Measurements from ENCODE around the gene S100A5.
A peak's percentile ranks its signal among the peaks of the same experiment; 100 is the strongest.
"Not testable (repeated sequence)": the region's sequence is repeated elsewhere in the genome, so short reads cannot be mapped to it uniquely, and the experiment has no call there.

The S100A5 gene

GRCh38 chr1:153577138-153577537 lies 36.4 kb upstream of the S100A5 start:
- Histone ChIP-seq H3K9ac (ENCODE audit: low read depth, low read length) (no peak overlapping the region), H3K27me3 (ENCODE audit: insufficient read depth, low read length) (no peaks in the 10 kb centered on the region), H3K9me3 (ENCODE audit: insufficient read depth, low read depth, low read length) (no peaks in the 10 kb centered on the region), H3K27ac (ENCODE audit: low read length) (no peak overlapping the region), H3K4me3 (ENCODE audit: low read length) (no peak overlapping the region), H3K4me1 (ENCODE audit: insufficient read depth, low read length) (peaks cover 6% of the 10 kb centered on the region; the same call in 1 of the 2 replicates), H3K36me3 (ENCODE audit: insufficient read depth, low read depth, low read length) (no peaks in the 10 kb centered on the region)

- not testable (repeated sequence) for H3K9me3 ChIP-seq (ENCODE audit: insufficient read depth, low read depth, low read length); H3K36me3 ChIP-seq (ENCODE audit: insufficient read depth, low read depth, low read length); H3K4me3 ChIP-seq (ENCODE audit: low read length); H3K4me1 ChIP-seq (ENCODE audit: insufficient read depth, low read length); H3K9ac ChIP-seq (ENCODE audit: low read depth, low read length); H3K27ac ChIP-seq (ENCODE audit: low read length); H3K27me3 ChIP-seq (ENCODE audit: insufficient read depth, low read length)
Measured at GRCh38 chr1:153575497-153575896, 34.8 kb upstream of the S100A5 start.

- not testable (repeated sequence) for H3K27me3 ChIP-seq (ENCODE audit: insufficient read depth, low read length); H3K9ac ChIP-seq (ENCODE audit: low read depth, low read length); H3K4me1 ChIP-seq (ENCODE audit: insufficient read depth, low read length); H3K4me3 ChIP-seq (ENCODE audit: low read length); H3K27ac ChIP-seq (ENCODE audit: low read length); H3K36me3 ChIP-seq (ENCODE audit: insufficient read depth, low read depth, low read length); H3K9me3 ChIP-seq (ENCODE audit: insufficient read depth, low read depth, low read length)
Measured at GRCh38 chr1:153575081-153575491, 34.4 kb upstream of the S100A5 start.

GRCh38 chr1:153573351-153573750 lies 32.6 kb upstream of the S100A5 start:
- Histone ChIP-seq H3K4me3 (ENCODE audit: low read length) (no peak overlapping the region), H3K36me3 (ENCODE audit: insufficient read depth, low read depth, low read length) (no peaks in the 10 kb centered on the region), H3K9me3 (ENCODE audit: insufficient read depth, low read depth, low read length) (no peaks in the 10 kb centered on the region), H3K9ac (ENCODE audit: low read depth, low read length) (no peak overlapping the region), H3K4me1 (ENCODE audit: insufficient read depth, low read length) (peaks cover 1% of the 10 kb centered on the region), H3K27ac (ENCODE audit: low read length) (no peak overlapping the region), H3K27me3 (ENCODE audit: insufficient read depth, low read length) (no peaks in the 10 kb centered on the region)

GRCh38 chr1:153572569-153573015 lies 31.9 kb upstream of the S100A5 start:
- Histone ChIP-seq H3K27me3 (ENCODE audit: insufficient read depth, low read length) (no peaks in the 10 kb centered on the region), H3K27ac (ENCODE audit: low read length) (no peak overlapping the region), H3K9me3 (ENCODE audit: insufficient read depth, low read depth, low read length) (no peaks in the 10 kb centered on the region), H3K36me3 (ENCODE audit: insufficient read depth, low read depth, low read length) (no peaks in the 10 kb centered on the region), H3K9ac (ENCODE audit: low read depth, low read length) (no peak overlapping the region), H3K4me3 (ENCODE audit: low read length) (no peak overlapping the region), H3K4me1 (ENCODE audit: insufficient read depth, low read length) (peaks cover 8% of the 10 kb centered on the region)

- Histone ChIP-seq H3K9ac (ENCODE audit: low read depth, low read length) (no peak overlapping the region), H3K27ac (ENCODE audit: low read length) (no peak overlapping the region), H3K4me1 (ENCODE audit: insufficient read depth, low read length) (peaks cover 15% of the 10 kb centered on the region), H3K4me3 (ENCODE audit: low read length) (no peak overlapping the region), H3K9me3 (ENCODE audit: insufficient read depth, low read depth, low read length) (no peaks in the 10 kb centered on the region), H3K27me3 (ENCODE audit: insufficient read depth, low read length) (no peaks in the 10 kb centered on the region), H3K36me3 (ENCODE audit: insufficient read depth, low read depth, low read length) (no peaks in the 10 kb centered on the region)
Measured at GRCh38 chr1:153571706-153572105, 31.0 kb upstream of the S100A5 start.

- H3K4me1 ChIP-seq (ENCODE audit: insufficient read depth, low read length): peaks cover 19% of the 10 kb centered on the region
- H3K4me3 ChIP-seq (ENCODE audit: low read length): no peak overlapping the region
- H3K27me3 ChIP-seq (ENCODE audit: insufficient read depth, low read length): no peaks in the 10 kb centered on the region
- no peak overlapping the region for H3K27ac ChIP-seq (ENCODE audit: low read length)
- H3K36me3 ChIP-seq (ENCODE audit: insufficient read depth, low read depth, low read length): no peaks in the 10 kb centered on the region
- H3K9ac ChIP-seq (ENCODE audit: low read depth, low read length): no peak overlapping the region
- no peaks in the 10 kb centered on the region for H3K9me3 ChIP-seq (ENCODE audit: insufficient read depth, low read depth, low read length)
Measured at GRCh38 chr1:153570874-153571273, 30.1 kb upstream of the S100A5 start.

- Histone ChIP-seq H3K27me3 (ENCODE audit: insufficient read depth, low read length) (no peaks in the 10 kb centered on the region), H3K9ac (ENCODE audit: low read depth, low read length) (no peak overlapping the region), H3K4me1 (ENCODE audit: insufficient read depth, low read length) (peaks cover 24% of the 10 kb centered on the region)
Measured at GRCh38 chr1:153569465-153569864, 28.7 kb upstream of the S100A5 start.

GRCh38 chr1:153568367-153569099 lies 27.8 kb upstream of the S100A5 start:
- peaks cover 24% of the 10 kb centered on the region for H3K4me1 ChIP-seq (ENCODE audit: insufficient read depth, low read length)
- peak overlapping the region; percentile 52; the same call in 1 of the 2 replicates for H3K4me3 ChIP-seq (ENCODE audit: low read length)
- no peaks in the 10 kb centered on the region for H3K9me3 ChIP-seq (ENCODE audit: insufficient read depth, low read depth, low read length)
- H3K9ac ChIP-seq (ENCODE audit: low read depth, low read length): peak overlapping the region; percentile 59; the same call in 1 of the 2 replicates
- no peaks in the 10 kb centered on the region for H3K36me3 ChIP-seq (ENCODE audit: insufficient read depth, low read depth, low read length)
- no peaks in the 10 kb centered on the region for H3K27me3 ChIP-seq (ENCODE audit: insufficient read depth, low read length)
- peak overlapping the region; percentile 54 for H3K27ac ChIP-seq (ENCODE audit: low read length)

More at GRCh38 chr1:153569465-153569864, 28.7 kb upstream of the S100A5 start:
- H3K36me3 ChIP-seq (ENCODE audit: insufficient read depth, low read depth, low read length): no peaks in the 10 kb centered on the region
- no peak overlapping the region for H3K27ac ChIP-seq (ENCODE audit: low read length)
- no peaks in the 10 kb centered on the region for H3K9me3 ChIP-seq (ENCODE audit: insufficient read depth, low read depth, low read length)
- H3K4me3 ChIP-seq (ENCODE audit: low read length): no peak overlapping the region

- H3K9ac ChIP-seq (ENCODE audit: low read depth, low read length): peak overlapping the region; percentile 59; the same call in 1 of the 2 replicates
- H3K27ac ChIP-seq (ENCODE audit: low read length): peak overlapping the region; percentile 54
- peaks cover 24% of the 10 kb centered on the region for H3K4me1 ChIP-seq (ENCODE audit: insufficient read depth, low read length)
- H3K27me3 ChIP-seq (ENCODE audit: insufficient read depth, low read length): no peaks in the 10 kb centered on the region
- peak overlapping the region; percentile 52; the same call in 1 of the 2 replicates for H3K4me3 ChIP-seq (ENCODE audit: low read length)
- H3K36me3 ChIP-seq (ENCODE audit: insufficient read depth, low read depth, low read length): no peaks in the 10 kb centered on the region
- no peaks in the 10 kb centered on the region for H3K9me3 ChIP-seq (ENCODE audit: insufficient read depth, low read depth, low read length)
Measured at GRCh38 chr1:153567621-153568366, 27.1 kb upstream of the S100A5 start.

GRCh38 chr1:153566414-153567371 lies 26.0 kb upstream of the S100A5 start:
- Histone ChIP-seq H3K27ac (ENCODE audit: low read length) (no peak overlapping the region), H3K9ac (ENCODE audit: low read depth, low read length) (peak overlapping the region; percentile 75; the same call in 1 of the 2 replicates), H3K4me3 (ENCODE audit: low read length) (peak overlapping the region; percentile 31; the same call in 1 of the 2 replicates), H3K4me1 (ENCODE audit: insufficient read depth, low read length) (peaks cover 24% of the 10 kb centered on the region), H3K27me3 (ENCODE audit: insufficient read depth, low read length) (no peaks in the 10 kb centered on the region), H3K9me3 (ENCODE audit: insufficient read depth, low read depth, low read length) (no peaks in the 10 kb centered on the region), H3K36me3 (ENCODE audit: insufficient read depth, low read depth, low read length) (no peaks in the 10 kb centered on the region)
